Measurements from ENCODE around the gene H3-3A.

DNA sequence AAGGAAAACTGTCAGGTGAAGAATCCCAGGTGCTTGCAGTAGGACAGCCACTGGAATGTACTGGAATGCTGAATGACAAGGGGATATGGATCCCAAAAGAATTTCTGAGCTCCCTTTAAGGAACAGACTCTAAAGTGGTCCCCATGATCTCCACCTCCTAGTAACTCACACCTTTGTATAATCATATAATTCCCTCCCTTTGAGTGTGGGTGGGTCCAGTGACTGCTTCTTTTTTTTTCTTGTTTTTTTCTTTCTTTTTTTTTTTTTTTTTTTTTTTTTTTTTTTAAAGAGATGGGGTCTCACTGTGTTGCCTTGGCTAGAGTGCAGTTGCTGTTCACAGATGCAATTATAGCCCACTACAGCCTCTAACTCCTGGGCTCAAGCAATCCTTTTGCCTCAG, 28.5 kb upstream of the H3-3A start:
- TF ChIP-seq, protein P1, sequence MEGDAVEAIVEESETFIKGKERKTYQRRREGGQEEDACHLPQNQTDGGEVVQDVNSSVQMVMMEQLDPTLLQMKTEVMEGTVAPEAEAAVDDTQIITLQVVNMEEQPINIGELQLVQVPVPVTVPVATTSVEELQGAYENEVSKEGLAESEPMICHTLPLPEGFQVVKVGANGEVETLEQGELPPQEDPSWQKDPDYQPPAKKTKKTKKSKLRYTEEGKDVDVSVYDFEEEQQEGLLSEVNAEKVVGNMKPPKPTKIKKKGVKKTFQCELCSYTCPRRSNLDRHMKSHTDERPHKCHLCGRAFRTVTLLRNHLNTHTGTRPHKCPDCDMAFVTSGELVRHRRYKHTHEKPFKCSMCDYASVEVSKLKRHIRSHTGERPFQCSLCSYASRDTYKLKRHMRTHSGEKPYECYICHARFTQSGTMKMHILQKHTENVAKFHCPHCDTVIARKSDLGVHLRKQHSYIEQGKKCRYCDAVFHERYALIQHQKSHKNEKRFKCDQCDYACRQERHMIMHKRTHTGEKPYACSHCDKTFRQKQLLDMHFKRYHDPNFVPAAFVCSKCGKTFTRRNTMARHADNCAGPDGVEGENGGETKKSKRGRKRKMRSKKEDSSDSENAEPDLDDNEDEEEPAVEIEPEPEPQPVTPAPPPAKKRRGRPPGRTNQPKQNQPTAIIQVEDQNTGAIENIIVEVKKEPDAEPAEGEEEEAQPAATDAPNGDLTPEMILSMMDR (IDR thresholded peaks at IDR 0.05) = no peak
- TF ChIP-seq POLR2A (IDR thresholded peaks at IDR 0.05) (no peak), EP300 (IDR thresholded peaks at IDR 0.05) (no peak)

Data from upper lobe of left lung (tissue), 4 donors.